Measurements from ENCODE around the gene CPNE5. TPM values are rescaled to one million over a fixed set of nuclear protein-coding genes. Genes with fewer than 3 reads are reported as not detected.

The CPNE5 gene
- total RNA-seq, 2 donors from 2014 or later = 5.2 to 5.4 TPM

DNA sequence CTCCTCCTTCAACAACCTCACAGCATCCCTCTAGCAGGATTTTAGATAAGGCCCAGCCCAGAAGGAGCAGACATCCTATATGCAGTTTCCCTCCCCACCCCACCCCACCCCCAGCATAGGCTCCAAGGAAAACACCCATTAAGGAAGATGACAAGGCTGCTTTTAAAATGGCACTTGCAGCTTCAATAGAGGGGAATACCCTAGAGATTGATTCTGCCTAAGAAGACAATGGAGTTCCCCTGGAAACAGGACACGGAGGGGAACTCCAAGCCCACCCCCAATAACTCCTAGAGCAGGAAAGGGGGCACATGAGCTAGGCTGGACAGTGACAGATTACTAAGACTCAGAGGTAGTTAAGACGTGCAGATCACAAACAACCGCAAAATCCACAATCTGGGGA is 34.7 kb downstream of the CPNE5 start:
- DNase-seq (ENCODE audit: low spot score) = no peak
- intact Hi-C loops (cut with DNase I) = no loop called here

- no peak for DNase-seq (ENCODE audit: low spot score)
- intact Hi-C loops (cut with DNase I) = no loop called here
These were observed 35.3 kb downstream of the CPNE5 start for GRCh38 chr6:36803908-36804307.

GRCh38 chr6:36803482-36803881 is 35.8 kb downstream of the CPNE5 start:
- intact Hi-C loops (cut with DNase I) = no loop called here
- DNase-seq (ENCODE audit: low spot score) = no peak

DNA sequence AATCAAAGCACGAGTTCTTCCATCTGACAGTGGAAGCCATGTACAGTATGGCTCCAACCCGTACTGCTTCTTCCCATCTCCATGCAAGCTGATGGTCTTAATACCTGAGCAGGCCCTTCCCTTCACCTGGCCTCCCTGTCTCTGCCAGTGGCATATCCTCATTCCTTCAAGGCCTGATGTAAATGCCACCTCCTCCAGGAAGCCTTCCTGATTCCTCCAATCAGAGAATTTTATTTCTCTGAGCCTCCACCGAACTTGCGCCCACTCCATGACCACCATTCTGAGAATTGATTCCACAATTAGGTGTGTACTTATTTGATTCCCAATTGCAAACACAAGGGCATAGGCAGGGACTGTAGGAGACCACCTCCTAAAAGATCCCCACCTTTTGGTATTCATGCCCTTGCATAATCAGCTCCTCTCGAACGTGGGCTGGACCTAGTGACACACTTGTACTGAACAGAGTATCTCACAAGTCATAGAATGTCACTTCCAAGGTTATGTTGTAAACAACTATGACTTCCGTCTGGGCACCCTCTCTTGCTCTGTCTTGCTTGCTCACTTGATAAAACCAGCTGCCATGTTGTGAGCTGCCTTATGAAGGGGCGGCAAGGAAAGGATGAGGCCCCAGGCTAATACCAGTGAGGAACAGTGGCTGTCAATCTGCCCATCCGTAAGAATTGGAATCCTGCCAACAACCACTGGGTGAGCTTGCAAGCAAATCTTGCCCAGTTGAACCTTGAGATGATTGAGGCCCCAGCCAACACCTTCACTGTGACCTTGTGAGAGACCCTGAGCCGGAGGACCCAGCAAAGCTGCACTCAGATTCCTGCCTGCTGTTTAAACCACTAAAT is 38.8 kb downstream of the CPNE5 start:
- intact Hi-C loops (cut with DNase I) = no loop called here
- no peak for DNase-seq (ENCODE audit: low spot score)

DNA sequence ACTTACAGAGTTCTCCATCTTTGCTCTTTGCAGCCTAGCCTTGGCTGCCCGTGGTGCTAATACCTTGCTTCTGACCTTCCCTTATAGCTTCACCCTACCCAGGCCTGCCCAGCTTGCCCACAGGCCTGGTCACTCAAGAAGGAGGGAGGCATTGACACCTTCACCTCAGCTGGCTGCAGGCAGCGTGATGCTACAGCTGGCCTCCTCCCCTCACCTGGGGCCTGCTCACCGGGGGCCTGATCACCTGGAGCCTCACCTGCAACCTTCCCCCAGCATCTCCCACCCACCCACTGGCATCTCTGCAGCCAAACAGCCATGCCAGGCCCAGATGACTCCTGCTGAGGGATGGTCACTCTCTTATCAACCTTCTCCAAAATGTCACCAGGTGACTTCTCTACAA is 40.4 kb downstream of the CPNE5 start:
- DNase-seq (ENCODE audit: low spot score) = no peak
- intact Hi-C loops (cut with DNase I) = no loop called here

GRCh38 chr6:36797653-36798052 is 41.6 kb downstream of the CPNE5 start:
- intact Hi-C loops (cut with DNase I) = no loop called here
- no peak for DNase-seq (ENCODE audit: low spot score)

GRCh38 chr6:36797055-36797454 is 42.2 kb downstream of the CPNE5 start:
- intact Hi-C loops (cut with DNase I) = no loop called here
- no peak for DNase-seq (ENCODE audit: low spot score)

GRCh38 chr6:36794713-36795065 is 44.6 kb downstream of the CPNE5 start:
- intact Hi-C loops (cut with DNase I) = no loop called here
- no peak for DNase-seq (ENCODE audit: low spot score)

DNA sequence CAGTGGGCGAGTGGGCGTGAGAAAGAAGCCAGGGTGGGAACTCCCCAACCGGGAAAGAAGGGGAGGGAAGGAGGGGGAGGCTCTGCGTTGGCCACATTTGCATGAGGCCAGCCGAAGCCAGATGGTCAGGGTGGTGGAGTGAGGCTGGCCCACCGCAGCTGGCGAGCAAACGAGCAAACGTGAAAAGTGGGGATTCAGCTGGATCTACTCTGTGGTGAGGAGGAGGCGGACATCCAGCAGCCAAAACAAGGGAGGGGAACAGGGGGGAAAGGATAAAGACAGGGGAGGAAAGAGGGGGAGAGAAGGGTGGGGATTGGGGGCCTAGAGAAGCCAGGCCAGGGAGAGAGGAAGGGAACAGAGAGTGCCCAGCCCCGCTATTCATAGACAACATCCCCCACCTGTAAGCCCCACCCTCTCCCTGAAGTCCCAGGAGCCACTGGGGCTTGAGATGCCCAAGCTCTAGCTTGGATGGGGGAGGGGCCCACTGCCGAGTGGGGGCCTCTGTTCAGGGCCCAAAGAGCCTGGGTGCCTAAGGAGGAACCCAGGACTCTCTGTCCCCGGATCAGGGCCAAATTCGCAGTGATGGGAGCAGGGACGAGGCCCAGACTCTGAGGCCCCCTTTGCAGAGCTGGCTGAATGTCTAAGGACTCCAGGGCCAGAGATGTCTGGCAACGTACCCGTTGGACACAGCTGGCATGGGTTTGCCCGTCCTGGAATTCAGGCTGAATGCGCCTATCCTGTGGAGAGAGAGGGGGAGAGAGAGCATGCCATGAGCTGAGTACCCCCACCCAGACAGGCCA is 45.1 kb downstream of the CPNE5 start:
- intact Hi-C loops (cut with DNase I) = no loop called here
- no peak for DNase-seq (ENCODE audit: low spot score)

DNA sequence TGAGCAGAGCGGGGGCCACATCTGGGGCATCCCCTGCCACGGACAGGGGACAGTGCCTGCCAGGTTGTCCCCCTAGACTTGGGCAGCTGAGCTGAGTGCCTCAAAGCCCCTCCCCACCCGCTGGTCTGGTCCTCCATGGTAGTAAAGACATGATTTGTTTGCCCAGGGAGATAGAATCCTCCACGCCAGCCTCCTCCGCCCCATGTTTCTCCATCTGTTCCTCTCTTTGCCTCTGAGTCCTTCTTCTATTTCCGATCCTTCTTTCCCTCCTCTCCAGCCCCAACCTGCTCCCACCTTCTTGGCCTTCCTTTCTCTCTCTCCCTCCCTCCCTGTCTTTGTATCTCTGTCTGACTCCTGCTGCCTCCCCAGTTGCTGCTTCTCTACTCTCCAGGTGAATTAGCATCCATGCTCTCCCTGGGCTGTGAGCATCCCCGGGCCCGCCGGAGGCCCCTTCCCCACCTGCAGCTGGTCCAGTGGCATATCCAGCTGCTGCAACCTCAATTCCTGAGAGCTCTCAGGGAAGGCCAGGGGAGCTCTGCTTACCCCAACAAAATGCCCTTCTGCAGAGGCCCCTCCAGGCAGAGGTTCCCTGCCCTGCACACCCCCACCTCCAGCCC is 45.8 kb downstream of the CPNE5 start:
- intact Hi-C loops (cut with DNase I) = no loop called here
- DNase-seq (ENCODE audit: low spot score) = no peak

- no peak for DNase-seq (ENCODE audit: low spot score)
- intact Hi-C loops (cut with DNase I) = no loop called here
These were observed 47.6 kb downstream of the CPNE5 start for GRCh38 chr6:36791521-36792135.

DNA sequence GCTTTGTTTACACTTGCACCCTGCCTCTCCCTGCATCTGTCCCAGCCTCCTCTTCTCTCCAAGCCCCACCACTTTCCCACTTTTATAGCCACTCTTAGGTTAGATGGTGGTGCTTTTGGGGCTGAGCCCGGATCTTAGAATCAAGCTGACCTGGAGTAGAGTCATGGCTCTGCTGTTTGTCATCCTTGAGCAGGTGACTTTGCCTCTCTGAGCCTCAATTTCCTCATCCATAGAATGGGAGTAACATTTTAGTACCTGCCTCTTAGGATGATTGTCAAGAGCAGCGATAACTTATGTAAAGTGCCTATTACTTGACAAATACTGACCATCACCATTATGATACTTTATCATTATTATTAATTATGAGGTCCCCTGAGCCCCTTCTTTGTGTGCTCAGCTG is 48.2 kb downstream of the CPNE5 start:
- intact Hi-C loops (cut with DNase I) = no loop called here
- no peak for DNase-seq (ENCODE audit: low spot score)

DNA sequence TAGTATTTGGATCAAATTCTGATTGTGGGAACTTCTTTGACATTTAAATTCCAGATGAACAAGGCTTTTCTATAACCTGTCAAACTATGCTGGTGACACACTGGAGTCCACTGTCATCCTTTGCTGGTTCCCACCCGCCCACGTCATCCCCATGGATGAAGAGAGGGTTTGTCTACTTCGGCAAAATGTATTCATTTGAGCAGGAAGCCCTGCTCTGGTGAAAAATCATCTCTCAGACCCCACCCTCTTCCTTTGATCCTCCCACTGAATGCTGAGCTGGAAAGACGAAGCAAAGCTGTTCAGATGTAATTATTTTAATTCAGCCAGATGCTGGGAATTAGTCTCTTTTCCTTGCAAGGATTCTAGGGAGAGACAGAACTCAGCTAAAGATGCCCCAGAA is 50.5 kb downstream of the CPNE5 start:
- intact Hi-C loops (cut with DNase I) = no loop called here
- DNase-seq (ENCODE audit: low spot score) = no peak

GRCh38 chr6:36788186-36788585 is 51.1 kb downstream of the CPNE5 start:
- intact Hi-C loops (cut with DNase I) = no loop called here
- no peak for DNase-seq (ENCODE audit: low spot score)

GRCh38 chr6:36787210-36787609 is 52.0 kb downstream of the CPNE5 start:
- intact Hi-C loops (cut with DNase I) = no loop called here
- DNase-seq (ENCODE audit: low spot score) = no peak

- no peak for DNase-seq (ENCODE audit: low spot score)
- intact Hi-C loops (cut with DNase I) = no loop called here
These were observed 53.1 kb downstream of the CPNE5 start for GRCh38 chr6:36786055-36786675.

DNA sequence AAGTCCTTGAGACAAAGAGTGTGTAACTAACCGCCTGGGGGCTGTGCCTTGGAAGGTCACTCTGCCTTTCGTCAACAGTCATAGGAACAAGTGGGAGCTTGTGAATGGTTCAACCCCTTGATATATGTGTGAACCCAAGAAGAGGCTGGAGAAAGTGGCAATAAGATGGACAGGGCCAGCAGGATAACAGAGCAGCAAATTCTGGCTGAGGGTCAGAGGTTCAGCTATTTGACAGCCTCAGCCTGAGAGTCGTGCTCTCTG is 54.9 kb downstream of the CPNE5 start:
- no peak for DNase-seq (ENCODE audit: low spot score)

DNA sequence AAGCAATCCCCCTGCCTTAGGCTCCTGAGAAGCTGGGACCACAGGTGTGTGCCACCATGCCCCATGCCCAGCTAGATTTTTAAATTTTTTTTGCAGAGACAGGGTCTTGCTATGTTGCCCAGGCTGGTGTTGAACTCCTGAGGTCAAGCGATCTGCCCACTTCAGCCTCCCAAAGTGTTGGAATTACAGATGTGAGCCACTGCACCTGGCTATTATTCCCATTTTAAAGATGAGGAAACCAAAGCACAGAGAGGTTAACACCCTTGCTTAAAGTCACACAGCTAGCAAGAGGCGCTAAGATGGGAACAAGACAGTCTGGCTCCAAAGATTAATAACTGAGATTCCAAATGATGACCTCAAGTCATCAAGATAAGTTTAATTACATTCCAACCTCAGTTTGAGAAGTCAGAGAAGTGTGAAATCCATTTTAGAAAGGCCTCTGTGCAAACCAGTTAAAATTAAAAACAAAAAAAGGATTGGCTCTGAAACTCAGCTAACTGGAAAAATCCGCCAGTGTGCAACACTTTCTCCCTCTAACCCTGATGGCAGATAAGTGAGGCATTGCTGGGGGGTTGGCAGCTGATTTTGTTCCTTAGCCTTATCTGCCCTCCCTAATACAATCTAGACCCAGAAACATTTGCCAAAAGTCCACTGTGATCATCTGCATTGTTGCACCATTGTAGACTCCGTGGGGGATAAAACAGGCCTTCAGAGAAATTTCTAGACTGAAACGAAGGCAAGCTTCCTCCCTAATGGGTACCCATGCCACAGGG is 55.5 kb downstream of the CPNE5 start:
- DNase-seq (ENCODE audit: low spot score) = no peak
- intact Hi-C loops (cut with DNase I) = no loop called here

More for the DNA sequence above, 54.9 kb downstream of the CPNE5 start:
- intact Hi-C loops (cut with DNase I) = no loop called here

DNA sequence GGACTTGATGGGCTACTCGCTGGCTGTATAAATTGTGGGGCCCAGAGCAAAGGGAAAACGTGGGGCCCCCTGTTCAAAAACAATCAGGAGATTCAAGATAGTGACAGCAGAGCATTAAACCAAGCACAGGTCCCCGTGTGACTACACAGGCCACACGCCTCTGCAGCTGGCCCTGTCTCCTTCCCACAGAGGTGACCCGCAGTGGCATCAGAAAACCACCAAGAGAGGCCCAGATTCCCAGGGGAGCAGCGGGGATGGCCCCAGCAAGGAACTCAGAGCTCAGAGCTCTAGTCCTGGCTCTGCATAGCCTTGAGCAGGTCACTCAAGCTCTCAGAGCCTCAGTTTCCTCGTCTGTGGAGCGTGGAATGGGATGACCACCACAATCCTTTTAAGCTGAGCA is 57.6 kb downstream of the CPNE5 start:
- intact Hi-C loops (cut with DNase I) = no loop called here
- DNase-seq (ENCODE audit: low spot score) = no peak

All from posterior vena cava (tissue), 2 donors.